Subcutaneous adipose tissue (tissue), 4 donors: ENCODE measurements around the gene ZNF512. TPM values are rescaled to one million over a fixed set of nuclear protein-coding genes. Genes with fewer than 3 reads are reported as not detected.

ENCODE experiments used
- total RNA-seq, 4 donors: library from RNA; depleted of rRNA; stranded (reverse); fragments of >200 nt; gene quantifications; one replicate each; pipeline ENCODE4 v1.1.0, GENCODE V29; 2016
- TF ChIP-seq, protein P1 (sequence below): fragments of 450-650 bp; IDR thresholded peaks from one replicate; pipeline ENCODE4 v1.5.1; 2016; ENCODE audit warnings: low read depth, mild to moderate bottlenecking, control low read depth, antibody characterized with exemption, moderate library complexity

Gene ZNF512
- total RNA-seq, 4 donors from 2014 or later = 17.1 to 24.6 (median 21.9) TPM

DNA sequence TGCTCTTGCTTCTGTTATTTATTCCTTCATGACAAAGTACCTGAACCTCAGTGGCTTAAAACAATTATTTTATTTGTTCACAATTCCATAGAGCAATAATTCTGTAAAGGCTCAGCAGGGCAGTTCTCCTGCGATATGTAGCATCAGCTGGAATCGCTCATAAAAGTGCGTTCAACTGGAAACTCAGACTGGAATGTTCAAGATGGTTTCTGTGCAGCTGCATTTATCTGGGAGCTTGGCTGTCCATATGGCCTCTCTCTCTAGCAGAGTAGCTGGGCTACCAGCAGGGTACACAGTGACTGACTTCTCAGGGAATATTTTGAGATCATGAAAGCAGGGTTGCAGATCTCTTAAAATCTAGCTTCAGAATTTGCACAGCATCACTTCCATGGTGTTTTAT is 32.5 kb downstream of the ZNF512 start:
- TF ChIP-seq, protein P1, sequence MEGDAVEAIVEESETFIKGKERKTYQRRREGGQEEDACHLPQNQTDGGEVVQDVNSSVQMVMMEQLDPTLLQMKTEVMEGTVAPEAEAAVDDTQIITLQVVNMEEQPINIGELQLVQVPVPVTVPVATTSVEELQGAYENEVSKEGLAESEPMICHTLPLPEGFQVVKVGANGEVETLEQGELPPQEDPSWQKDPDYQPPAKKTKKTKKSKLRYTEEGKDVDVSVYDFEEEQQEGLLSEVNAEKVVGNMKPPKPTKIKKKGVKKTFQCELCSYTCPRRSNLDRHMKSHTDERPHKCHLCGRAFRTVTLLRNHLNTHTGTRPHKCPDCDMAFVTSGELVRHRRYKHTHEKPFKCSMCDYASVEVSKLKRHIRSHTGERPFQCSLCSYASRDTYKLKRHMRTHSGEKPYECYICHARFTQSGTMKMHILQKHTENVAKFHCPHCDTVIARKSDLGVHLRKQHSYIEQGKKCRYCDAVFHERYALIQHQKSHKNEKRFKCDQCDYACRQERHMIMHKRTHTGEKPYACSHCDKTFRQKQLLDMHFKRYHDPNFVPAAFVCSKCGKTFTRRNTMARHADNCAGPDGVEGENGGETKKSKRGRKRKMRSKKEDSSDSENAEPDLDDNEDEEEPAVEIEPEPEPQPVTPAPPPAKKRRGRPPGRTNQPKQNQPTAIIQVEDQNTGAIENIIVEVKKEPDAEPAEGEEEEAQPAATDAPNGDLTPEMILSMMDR = no peak

DNA sequence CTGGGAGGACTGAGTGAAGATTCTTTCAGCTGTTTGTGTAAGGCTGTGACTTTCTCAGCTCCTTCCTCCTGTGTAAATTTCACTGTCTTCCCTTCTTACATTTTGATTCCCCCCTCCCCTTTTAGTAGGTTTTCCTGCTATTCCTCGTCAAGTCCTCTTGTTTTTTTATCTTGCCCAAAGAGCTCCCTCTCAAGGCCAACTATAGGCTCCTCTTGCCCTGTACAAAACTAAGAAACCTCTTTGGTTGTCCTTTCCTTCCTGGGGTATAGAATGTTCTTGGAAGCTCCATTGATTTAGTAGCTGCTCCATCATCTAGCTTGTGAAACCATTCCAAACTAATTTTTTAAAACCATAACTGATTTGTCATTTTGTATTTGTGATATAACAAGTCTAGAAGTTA is 38.7 kb downstream of the ZNF512 start:
- TF ChIP-seq, protein P1 = no peak

DNA sequence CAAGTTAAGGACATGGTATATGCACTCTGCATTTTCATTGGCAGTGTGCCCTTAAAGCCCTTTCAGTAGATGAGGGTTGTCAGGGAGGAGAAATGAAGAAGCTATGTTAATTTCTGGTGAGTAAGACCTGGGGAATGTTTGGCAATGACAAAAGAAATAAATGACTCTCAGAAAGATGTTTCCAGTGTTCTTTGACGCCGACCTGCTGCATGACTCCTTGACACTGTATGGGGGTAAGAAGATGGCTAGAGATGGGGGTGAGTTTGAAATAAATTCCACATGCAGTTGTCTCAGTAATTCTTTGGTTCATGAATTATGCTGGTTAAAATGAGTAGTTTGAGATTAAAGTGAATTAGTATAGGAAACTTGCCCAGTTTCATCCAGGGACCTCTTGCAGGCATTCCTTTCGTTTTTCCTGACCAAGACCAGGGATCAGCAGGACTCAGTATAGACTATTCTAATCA is 40.1 kb downstream of the ZNF512 start:
- TF ChIP-seq, protein P1 = no peak

DNA sequence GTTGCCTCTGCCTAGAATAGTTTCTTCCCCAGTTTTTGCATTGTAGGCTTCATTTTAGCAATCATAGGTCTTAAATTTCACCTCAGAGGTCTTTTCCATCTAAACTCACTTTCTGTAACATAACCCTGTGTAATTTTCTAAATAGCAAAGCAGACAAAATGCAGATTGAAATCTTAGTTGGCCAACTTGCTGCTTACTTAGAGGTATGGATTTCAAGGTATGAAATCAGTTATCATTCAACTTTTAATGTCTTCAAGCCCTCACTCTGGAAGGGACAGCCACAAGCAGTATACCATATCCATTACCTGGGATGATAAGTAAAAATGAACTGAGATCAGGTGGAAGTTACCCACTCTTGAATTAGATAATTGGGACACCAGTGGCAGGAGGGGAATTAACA is 42.1 kb downstream of the ZNF512 start:
- TF ChIP-seq, protein P1 = no peak

DNA sequence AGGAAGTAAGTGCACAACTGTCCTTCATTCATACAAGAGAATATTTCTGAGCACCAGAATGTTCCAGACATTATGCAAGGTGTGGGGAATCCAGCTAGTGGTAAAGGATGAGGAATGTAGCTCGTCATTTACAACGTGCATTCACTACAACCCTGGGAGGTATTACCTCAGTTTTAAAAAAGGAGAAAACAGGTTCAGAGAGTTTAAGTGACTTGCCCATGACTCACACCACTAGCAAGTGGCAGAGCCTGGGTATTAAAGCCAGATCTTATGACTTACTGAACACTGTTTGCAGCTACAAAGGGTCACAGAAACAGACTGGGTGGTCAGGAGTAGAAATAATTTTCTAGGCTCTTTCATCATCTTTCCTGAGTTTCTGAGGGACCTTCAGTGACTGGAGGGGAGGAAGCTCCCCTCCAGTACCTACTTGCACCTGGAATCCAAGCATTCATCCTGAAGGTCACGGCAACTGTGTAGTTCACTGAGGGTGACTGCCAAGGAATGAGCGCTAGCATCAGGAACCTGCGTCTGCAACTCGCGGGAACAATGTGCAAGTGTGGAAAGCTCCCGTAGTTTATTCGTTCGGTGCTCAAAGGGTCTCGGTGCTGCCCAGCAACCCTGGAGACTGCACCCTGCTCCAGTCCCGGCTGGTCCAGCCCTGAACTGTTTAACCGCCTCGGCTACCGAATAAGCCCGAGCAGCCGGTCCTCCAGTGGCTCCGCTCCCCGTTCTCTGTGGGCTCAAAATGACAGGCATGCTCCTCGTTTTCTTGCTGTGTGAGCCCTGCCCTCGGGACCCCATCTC is 45.3 kb downstream of the ZNF512 start:
- TF ChIP-seq, protein P1 = no peak

DNA sequence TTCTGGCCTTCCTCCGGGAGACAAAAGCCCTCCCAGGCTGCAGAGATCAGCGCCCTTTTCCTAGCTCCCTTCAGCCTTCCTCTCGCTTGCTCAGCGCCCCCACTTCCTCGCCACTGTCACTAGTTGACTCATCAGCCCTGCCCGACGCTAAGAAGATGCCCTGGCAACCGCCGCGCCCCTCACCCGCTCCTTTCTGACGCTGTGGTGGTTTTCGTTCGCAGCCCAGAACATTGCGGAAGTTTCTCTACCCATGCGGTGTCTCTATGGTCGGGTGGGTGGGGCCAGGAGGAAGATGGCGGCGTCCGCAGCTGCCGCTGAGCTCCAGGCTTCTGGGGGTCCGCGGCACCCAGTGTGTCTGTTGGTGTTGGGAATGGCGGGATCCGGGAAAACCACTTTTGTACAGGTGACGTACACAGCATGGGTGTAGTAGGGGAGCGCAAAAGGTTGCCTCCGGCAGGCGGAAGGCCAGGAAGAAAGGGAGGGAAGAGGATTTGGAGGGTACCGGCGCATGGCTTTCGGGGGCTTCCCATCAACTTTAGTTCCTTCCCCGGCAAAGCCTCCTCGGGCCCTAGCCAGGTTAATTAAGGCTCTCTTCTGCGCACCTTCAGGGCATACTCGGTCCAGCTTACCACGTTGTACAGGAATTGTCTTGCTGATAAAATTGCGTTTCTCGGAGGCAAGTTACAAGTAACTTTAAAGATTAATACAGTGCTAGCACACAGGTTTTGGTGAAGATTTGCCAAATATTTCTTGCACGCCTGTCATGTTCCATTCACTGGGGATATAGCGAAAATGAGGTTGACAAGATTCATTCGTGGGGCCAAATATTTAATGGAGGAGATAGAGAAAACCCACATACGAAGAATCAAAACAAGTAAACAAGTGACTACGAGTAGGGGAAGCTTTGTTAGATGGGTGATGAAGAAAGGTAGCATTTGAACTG is 46.2 kb downstream of the ZNF512 start, which contains the start of the genes CCDC121 and GPN1:
Gene CCDC121 (minus strand): TSS at position 246 of the 943 bp plus-strand sequence. CDS start 1,213 bp downstream, outside the sequence.
Gene GPN1 (plus strand): TSS at position 284 of the 943 bp plus-strand sequence. CDS start 9 bp downstream, at position 293.
- TF ChIP-seq, protein P1 = no peak

DNA sequence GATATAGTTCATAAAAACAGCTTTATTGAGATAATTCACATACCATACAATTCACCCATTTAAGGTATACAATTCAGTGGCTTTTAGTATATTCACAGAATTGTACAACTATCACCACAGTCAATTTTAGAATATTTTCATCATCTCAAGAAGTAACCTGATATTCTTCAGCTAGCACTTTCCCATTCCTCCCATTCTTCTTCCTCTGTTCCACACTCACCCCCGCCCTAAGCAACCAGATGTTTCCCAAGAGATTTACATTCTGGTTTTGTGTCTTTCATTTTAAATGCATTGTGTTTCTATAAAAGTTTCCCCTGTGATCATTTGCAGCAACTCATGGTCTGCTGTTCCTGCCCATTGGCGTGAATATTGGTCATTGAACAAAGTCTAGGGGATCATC is 51.4 kb downstream of the ZNF512 start:
- TF ChIP-seq, protein P1 = no peak
